Measurements from ENCODE around the gene GPR37.

DNA sequence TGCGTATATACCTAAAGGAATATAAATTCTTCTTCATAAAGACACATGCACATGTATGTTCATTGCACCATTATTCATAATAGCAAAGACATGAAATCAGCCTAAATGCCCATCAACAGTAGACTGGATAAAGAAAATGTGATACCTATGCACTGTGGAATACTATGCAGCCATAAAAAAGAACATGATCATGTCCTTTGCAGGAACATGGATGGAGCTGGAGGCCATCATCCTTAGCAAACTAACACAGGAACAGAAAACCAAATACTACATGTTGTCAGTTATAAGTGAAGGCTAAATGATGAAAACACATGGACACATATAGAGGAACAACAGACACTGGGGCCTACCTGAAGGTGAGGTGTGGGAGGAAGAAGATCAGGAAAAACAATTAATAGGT, 48.7 kb downstream of the GPR37 start:
- TF ChIP-seq POLR2A (IDR thresholded peaks at IDR 0.05), result no peak
- TF ChIP-seq, protein P1, sequence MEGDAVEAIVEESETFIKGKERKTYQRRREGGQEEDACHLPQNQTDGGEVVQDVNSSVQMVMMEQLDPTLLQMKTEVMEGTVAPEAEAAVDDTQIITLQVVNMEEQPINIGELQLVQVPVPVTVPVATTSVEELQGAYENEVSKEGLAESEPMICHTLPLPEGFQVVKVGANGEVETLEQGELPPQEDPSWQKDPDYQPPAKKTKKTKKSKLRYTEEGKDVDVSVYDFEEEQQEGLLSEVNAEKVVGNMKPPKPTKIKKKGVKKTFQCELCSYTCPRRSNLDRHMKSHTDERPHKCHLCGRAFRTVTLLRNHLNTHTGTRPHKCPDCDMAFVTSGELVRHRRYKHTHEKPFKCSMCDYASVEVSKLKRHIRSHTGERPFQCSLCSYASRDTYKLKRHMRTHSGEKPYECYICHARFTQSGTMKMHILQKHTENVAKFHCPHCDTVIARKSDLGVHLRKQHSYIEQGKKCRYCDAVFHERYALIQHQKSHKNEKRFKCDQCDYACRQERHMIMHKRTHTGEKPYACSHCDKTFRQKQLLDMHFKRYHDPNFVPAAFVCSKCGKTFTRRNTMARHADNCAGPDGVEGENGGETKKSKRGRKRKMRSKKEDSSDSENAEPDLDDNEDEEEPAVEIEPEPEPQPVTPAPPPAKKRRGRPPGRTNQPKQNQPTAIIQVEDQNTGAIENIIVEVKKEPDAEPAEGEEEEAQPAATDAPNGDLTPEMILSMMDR (IDR thresholded peaks at IDR 0.05 in 8 of 11, conservative IDR thresholded peaks at IDR 0.05 in 3 of 11), result no peak
- no peak for TF ChIP-seq POLR2AphosphoS5 (IDR thresholded peaks at IDR 0.05)

Measured in spleen (tissue), 7 donors.